Gastroesophageal sphincter (tissue), 3 donors: ENCODE data around the gene CTLA4.

ENCODE experiments used
- POLR2AphosphoS5 ChIP-seq: sonication (generic); formaldehyde crosslinking; IDR thresholded peaks from one replicate; pipeline ENCODE4 v1.6.1; 2017; ENCODE audit warnings: antibody characterized with exemption
- TF ChIP-seq, protein P1 (sequence below), 4 experiments: fragments of 200-600 bp in 2 of 4; fragments of 450-650 bp in 2 of 4; sonication (generic) in 1 of 4; IDR thresholded peaks; one replicate each; pipeline ENCODE4 v1.5.1; 2017 to 2019; ENCODE audit warnings: antibody characterized with exemption in 4 of 4, mild to moderate bottlenecking in 2 of 4, moderate library complexity in 2 of 4

DNA sequence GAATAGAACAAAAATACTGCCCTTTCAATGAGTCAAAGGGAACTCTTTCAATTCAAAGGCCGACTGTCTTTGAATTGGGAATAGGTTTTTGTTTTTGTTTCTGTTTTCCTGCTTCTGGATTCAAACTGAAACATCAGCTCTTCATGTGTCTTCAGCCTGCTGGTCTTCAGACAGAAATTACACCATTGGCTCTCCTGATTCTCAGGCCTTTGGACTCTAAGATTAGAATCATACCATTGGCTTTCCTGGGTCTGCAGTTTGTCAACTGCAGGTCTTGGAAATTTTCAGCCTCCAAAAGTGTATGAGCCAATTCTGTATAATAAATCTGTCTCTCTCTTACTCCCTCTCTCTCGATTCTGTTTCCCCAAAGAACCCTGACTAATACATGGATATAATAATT is 31.1 kb downstream of the CTLA4 start:
- TF ChIP-seq, protein P1, sequence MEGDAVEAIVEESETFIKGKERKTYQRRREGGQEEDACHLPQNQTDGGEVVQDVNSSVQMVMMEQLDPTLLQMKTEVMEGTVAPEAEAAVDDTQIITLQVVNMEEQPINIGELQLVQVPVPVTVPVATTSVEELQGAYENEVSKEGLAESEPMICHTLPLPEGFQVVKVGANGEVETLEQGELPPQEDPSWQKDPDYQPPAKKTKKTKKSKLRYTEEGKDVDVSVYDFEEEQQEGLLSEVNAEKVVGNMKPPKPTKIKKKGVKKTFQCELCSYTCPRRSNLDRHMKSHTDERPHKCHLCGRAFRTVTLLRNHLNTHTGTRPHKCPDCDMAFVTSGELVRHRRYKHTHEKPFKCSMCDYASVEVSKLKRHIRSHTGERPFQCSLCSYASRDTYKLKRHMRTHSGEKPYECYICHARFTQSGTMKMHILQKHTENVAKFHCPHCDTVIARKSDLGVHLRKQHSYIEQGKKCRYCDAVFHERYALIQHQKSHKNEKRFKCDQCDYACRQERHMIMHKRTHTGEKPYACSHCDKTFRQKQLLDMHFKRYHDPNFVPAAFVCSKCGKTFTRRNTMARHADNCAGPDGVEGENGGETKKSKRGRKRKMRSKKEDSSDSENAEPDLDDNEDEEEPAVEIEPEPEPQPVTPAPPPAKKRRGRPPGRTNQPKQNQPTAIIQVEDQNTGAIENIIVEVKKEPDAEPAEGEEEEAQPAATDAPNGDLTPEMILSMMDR (IDR thresholded peaks at IDR 0.05): no peak
- TF ChIP-seq POLR2AphosphoS5: no peak
